Measurements from ENCODE around the gene SCO2. TPM values are rescaled to one million over a fixed set of nuclear protein-coding genes. Genes with fewer than 3 reads are reported as not detected.

Gene SCO2
- polyA plus RNA-seq, 3 donors, result 39.5 to 101 (median 69.6) TPM

DNA sequence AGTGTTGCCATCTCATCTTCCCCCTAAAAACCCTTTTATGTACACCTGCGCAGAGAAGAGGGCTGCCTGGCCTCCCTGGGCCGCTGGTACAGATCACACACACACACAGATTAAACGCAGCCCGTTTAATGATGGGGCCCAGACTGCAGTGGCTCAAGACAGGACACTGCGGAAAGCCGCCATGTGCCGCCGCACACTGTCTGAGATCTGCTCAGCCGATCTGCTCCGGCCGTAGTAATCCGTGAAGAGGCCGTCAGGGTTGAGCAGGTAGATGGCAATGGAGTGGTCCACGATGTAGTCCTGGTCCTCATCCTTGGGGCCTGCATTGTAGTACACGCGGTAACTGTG is 2.0 kb downstream of the SCO2 start:
- peaks cover 74% of the 10 kb centered on the region for H4K20me1 ChIP-seq (ENCODE audit: insufficient read depth, low read length)
- peaks cover 0 to 1% (median 0%) of the 10 kb centered on the region in 7 donors for H3K9me3 Mint-ChIP-seq
- no peak overlapping the region for H3K9ac ChIP-seq (ENCODE audit: insufficient read depth, low read length, poor library complexity, severe bottlenecking)
- H3K4me1 Mint-ChIP-seq, result peaks cover 27% of the 10 kb centered on the region
- DNase-seq, result no peak
- peaks cover 38 to 65% of the 10 kb centered on the region in 2 donors for H3K36me3 Mint-ChIP-seq
- no peaks in the 10 kb centered on the region for H3K27me3 Mint-ChIP-seq (ENCODE audit: low read depth in 3 of 3)
- no peaks in the 10 kb centered on the region for H3K9me3 ChIP-seq (replicated peaks in 1 of 2; ENCODE audit: control insufficient read depth in 1 of 2, insufficient read depth in 1 of 2, low read length in 2 of 2)
- intact Hi-C loops (cut with micrococcal nuclease), result no loop called here
- peaks cover 46 to 60% of the 10 kb centered on the region in 2 donors for H3K36me3 ChIP-seq (replicated peaks in 1 of 2; ENCODE audit: control insufficient read depth in 1 of 2, insufficient read depth in 2 of 2, low read length in 2 of 2)
- H3K27ac Mint-ChIP-seq, result peak overlapping the region in 3 of 7 donors; percentile 19 to 30 (median 30)
- peak overlapping the region in 1 of 2 donors; percentile 2 for H3K4me3 Mint-ChIP-seq
- no peak overlapping the region for H3K4me3 ChIP-seq (replicated peaks in 1 of 3; ENCODE audit: low read depth in 2 of 3, low read length in 3 of 3)
- H3K4me1 ChIP-seq (ENCODE audit: control insufficient read depth in 1 of 2, insufficient read depth in 2 of 2, low read length in 2 of 2), result peaks cover 30 to 47% of the 10 kb centered on the region in 2 donors
- H3K79me2 ChIP-seq (ENCODE audit: insufficient read depth, low read length), result peaks cover 39% of the 10 kb centered on the region
- H2AFZ ChIP-seq (ENCODE audit: insufficient read depth, low read depth, low read length, poor library complexity, severe bottlenecking), result no peak overlapping the region
- H3K27ac ChIP-seq (ENCODE audit: low read depth in 1 of 2, low read length in 2 of 2), result no peak overlapping the region
- TF ChIP-seq, protein P1, sequence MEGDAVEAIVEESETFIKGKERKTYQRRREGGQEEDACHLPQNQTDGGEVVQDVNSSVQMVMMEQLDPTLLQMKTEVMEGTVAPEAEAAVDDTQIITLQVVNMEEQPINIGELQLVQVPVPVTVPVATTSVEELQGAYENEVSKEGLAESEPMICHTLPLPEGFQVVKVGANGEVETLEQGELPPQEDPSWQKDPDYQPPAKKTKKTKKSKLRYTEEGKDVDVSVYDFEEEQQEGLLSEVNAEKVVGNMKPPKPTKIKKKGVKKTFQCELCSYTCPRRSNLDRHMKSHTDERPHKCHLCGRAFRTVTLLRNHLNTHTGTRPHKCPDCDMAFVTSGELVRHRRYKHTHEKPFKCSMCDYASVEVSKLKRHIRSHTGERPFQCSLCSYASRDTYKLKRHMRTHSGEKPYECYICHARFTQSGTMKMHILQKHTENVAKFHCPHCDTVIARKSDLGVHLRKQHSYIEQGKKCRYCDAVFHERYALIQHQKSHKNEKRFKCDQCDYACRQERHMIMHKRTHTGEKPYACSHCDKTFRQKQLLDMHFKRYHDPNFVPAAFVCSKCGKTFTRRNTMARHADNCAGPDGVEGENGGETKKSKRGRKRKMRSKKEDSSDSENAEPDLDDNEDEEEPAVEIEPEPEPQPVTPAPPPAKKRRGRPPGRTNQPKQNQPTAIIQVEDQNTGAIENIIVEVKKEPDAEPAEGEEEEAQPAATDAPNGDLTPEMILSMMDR (IDR thresholded peaks at IDR 0.05), result no peak
- H3K27me3 ChIP-seq (ENCODE audit: control insufficient read depth in 2 of 2, insufficient read depth in 2 of 2, low read length in 2 of 2), result no peaks in the 10 kb centered on the region
- no peak overlapping the region for H3K4me2 ChIP-seq (replicated peaks; ENCODE audit: extremely low read depth, low read length, poor library complexity, severe bottlenecking)
- 95% methylated on average over 16 of the region's 16 CpGs for WGBS (ENCODE audit: insufficient coverage)

DNA sequence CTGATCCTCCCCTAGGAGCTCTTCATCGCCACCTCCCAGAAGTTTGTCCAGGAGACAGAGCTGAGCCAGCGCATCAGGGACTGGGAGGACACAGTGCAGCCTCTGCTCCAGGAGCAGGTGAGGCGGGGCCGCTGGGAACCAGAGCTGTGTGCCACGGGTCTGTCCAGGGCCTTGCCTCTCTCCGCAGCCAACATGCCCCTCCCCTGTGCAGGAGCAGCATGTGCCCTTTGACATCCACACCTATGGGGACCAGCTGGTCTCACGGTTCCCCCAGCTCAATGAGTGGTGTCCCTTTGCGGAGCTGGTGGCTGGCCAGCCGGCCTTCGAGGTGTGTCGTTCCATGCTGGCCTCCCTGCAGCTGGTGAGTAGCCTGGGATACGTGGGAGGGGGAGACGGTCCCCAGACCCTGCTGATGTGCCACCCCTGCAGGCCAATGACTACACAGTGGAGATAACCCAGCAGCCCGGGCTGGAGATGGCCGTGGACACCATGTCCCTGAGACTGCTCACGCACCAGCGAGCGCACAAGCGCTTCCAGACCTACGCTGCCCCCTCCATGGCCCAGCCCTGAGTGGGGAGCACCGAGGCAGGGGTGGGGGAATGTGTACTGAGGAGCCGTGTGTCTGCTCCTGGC is 2.5 kb downstream of the SCO2 start:
- Histone ChIP-seq H3K79me2 (ENCODE audit: insufficient read depth, low read length) (peaks cover 35% of the 10 kb centered on the region), H3K36me3 (replicated peaks in 1 of 2; ENCODE audit: control insufficient read depth in 1 of 2, insufficient read depth in 2 of 2, low read length in 2 of 2) (peaks cover 49 to 60% of the 10 kb centered on the region in 2 donors), H3K4me2 (replicated peaks; ENCODE audit: extremely low read depth, low read length, poor library complexity, severe bottlenecking) (no peak overlapping the region), H2AFZ (ENCODE audit: insufficient read depth, low read depth, low read length, poor library complexity, severe bottlenecking) (no peak overlapping the region), H3K9ac (ENCODE audit: insufficient read depth, low read length, poor library complexity, severe bottlenecking) (no peak overlapping the region), H3K4me3 (replicated peaks in 1 of 3; ENCODE audit: low read depth in 2 of 3, low read length in 3 of 3) (no peak overlapping the region), H3K27me3 (ENCODE audit: control insufficient read depth in 2 of 2, insufficient read depth in 2 of 2, low read length in 2 of 2) (no peaks in the 10 kb centered on the region), H3K9me3 (replicated peaks in 1 of 2; ENCODE audit: control insufficient read depth in 1 of 2, insufficient read depth in 1 of 2, low read length in 2 of 2) (no peaks in the 10 kb centered on the region), H3K4me1 (ENCODE audit: control insufficient read depth in 1 of 2, insufficient read depth in 2 of 2, low read length in 2 of 2) (peaks cover 25 to 42% of the 10 kb centered on the region in 2 donors), H3K27ac (ENCODE audit: low read depth in 1 of 2, low read length in 2 of 2) (no peak overlapping the region), H4K20me1 (ENCODE audit: insufficient read depth, low read length) (peaks cover 68% of the 10 kb centered on the region)
- H3K27me3 Mint-ChIP-seq (ENCODE audit: low read depth in 3 of 3), result no peaks in the 10 kb centered on the region
- TF ChIP-seq, protein P1 (IDR thresholded peaks at IDR 0.05), result no peak
- peak overlapping the region in 1 of 2 donors; percentile 2 for H3K4me3 Mint-ChIP-seq
- peak overlapping the region in 1 of 7 donors; percentile 40 for H3K27ac Mint-ChIP-seq
- peaks cover 33 to 65% of the 10 kb centered on the region in 2 donors for H3K36me3 Mint-ChIP-seq
- H3K9me3 Mint-ChIP-seq, result peaks cover 0 to 1% (median 0%) of the 10 kb centered on the region in 7 donors
- DNase-seq, result no peak
- WGBS (ENCODE audit: insufficient coverage), result 97% methylated on average over 14 of the region's 22 CpGs
- peaks cover 22% of the 10 kb centered on the region for H3K4me1 Mint-ChIP-seq
- intact Hi-C loops (cut with micrococcal nuclease), result no loop called here
